Spleen (tissue), 7 donors: ENCODE results near the gene SLC44A1.

Source experiments
- POLR2A ChIP-seq, 3 donors: fragments of 450-650 bp; IDR thresholded peaks; one replicate each; pipeline ENCODE4 v1.5.1; 2017; ENCODE audit warnings: antibody characterized with exemption in 3 of 3, mild to moderate bottlenecking in 1 of 3
- TF ChIP-seq, protein P1 (sequence below), 11 experiments: fragments of 200-600 bp in 7 of 11; fragments of 450-650 bp in 4 of 11; sonication (generic) in 4 of 11; IDR thresholded peaks in 8 of 11; conservative IDR thresholded peaks in 3 of 11; 1 replicate in 7 of 11; 2 replicates in 4 of 11; pipeline versions ENCODE4 v1.4.0 to v1.8.0; 2016 to 2021; ENCODE audit warnings: antibody characterized with exemption in 11 of 11, inconsistent platforms in 4 of 11, mild to moderate bottlenecking in 1 of 11
- donor health status: DM: no; HTN: no; CAD: no; lungs with moderate emphysema.
- donor health status: DM: no; HTN: no; CAD: no.
- donor health status: DM: no; HTN: no; CAD: no.

GRCh38 chr9:105329719-105330062, 85.2 kb downstream of the SLC44A1 start:
- TF ChIP-seq, protein P1, sequence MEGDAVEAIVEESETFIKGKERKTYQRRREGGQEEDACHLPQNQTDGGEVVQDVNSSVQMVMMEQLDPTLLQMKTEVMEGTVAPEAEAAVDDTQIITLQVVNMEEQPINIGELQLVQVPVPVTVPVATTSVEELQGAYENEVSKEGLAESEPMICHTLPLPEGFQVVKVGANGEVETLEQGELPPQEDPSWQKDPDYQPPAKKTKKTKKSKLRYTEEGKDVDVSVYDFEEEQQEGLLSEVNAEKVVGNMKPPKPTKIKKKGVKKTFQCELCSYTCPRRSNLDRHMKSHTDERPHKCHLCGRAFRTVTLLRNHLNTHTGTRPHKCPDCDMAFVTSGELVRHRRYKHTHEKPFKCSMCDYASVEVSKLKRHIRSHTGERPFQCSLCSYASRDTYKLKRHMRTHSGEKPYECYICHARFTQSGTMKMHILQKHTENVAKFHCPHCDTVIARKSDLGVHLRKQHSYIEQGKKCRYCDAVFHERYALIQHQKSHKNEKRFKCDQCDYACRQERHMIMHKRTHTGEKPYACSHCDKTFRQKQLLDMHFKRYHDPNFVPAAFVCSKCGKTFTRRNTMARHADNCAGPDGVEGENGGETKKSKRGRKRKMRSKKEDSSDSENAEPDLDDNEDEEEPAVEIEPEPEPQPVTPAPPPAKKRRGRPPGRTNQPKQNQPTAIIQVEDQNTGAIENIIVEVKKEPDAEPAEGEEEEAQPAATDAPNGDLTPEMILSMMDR (IDR thresholded peaks at IDR 0.05 in 8 of 11, conservative IDR thresholded peaks at IDR 0.05 in 3 of 11) = no peak
- no peak for TF ChIP-seq POLR2A (IDR thresholded peaks at IDR 0.05)
